Medulla oblongata (tissue), 1 donor: ENCODE results near the gene DNAH3.
"Not testable (repeated sequence)": the region's sequence is repeated elsewhere in the genome, so short reads cannot be mapped to it uniquely, and the experiment has no call there.

ENCODE experiments used
- DNase-seq: peaks from one replicate; pipeline ENCODE4 v3.0.0-alpha.2; 2015; ENCODE audit errors: extremely low spot score

DNAH3 gene

GRCh38 chr16:21169249-21169981, 18.8 kb upstream of the DNAH3 start:
- DNase-seq, result no peak

GRCh38 chr16:21167929-21168602, 17.4 kb upstream of the DNAH3 start:
- DNase-seq, result no peak

GRCh38 chr16:21167360-21167759, 16.7 kb upstream of the DNAH3 start:
- DNase-seq, result no peak

- DNase-seq, result no peak
These were observed 15.9 kb upstream of the DNAH3 start for GRCh38 chr16:21166561-21166961.

- no peak for DNase-seq
These were observed 14.0 kb upstream of the DNAH3 start for GRCh38 chr16:21164521-21165168.

- DNase-seq, result no peak
These were observed 12.9 kb upstream of the DNAH3 start for GRCh38 chr16:21163576-21163975.

GRCh38 chr16:21162661-21163151, 12.1 kb upstream of the DNAH3 start:
- no peak for DNase-seq

- DNase-seq, result no peak
These were observed 10.6 kb upstream of the DNAH3 start for GRCh38 chr16:21161211-21161610.

GRCh38 chr16:21160276-21160675, 9.6 kb upstream of the DNAH3 start:
- no peak for DNase-seq

- no peak for DNase-seq
These were observed 8.8 kb upstream of the DNAH3 start for GRCh38 chr16:21159281-21159951.

- peak; percentile 61 for DNase-seq
These were observed 7.8 kb upstream of the DNAH3 start, which contains the start of gene LDAF1 for GRCh38 chr16:21158208-21159110. TSS of gene LDAF1 (plus strand) at chr16:21158674. CDS start at chr16:21161183, 2,509 bp downstream.

GRCh38 chr16:21157632-21158031, 7.0 kb upstream of the DNAH3 start:
- DNase-seq, result no peak

GRCh38 chr16:21156767-21157467, 6.3 kb upstream of the DNAH3 start:
- peak; percentile 76 for DNase-seq

GRCh38 chr16:21156011-21156410, 5.4 kb upstream of the DNAH3 start:
- DNase-seq, result not testable (repeated sequence)

GRCh38 chr16:21153124-21153729, 2.6 kb upstream of the DNAH3 start:
- DNase-seq, result not testable (repeated sequence)

- DNase-seq, result not testable (repeated sequence)
These were observed 1.7 kb upstream of the DNAH3 start for GRCh38 chr16:21152160-21153030.

- no peak for DNase-seq
These were observed 4.9 kb downstream of the DNAH3 start for GRCh38 chr16:21145738-21146137.

GRCh38 chr16:21134053-21134452, 16.6 kb downstream of the DNAH3 start:
- DNase-seq, result no peak

GRCh38 chr16:21130811-21131210, 19.8 kb downstream of the DNAH3 start:
- no peak for DNase-seq
